Right lobe of liver (tissue), 4 donors: ENCODE measurements around the gene LSMEM2.

Source experiments
- POLR2A ChIP-seq: fragments of 450-650 bp; IDR thresholded peaks from one replicate; pipeline ENCODE4 v1.6.1; 2017; ENCODE audit warnings: antibody characterized with exemption, mild to moderate bottlenecking
- TF ChIP-seq, protein P1 (sequence below), 4 donors: fragments of 200-600 bp in 3 of 4; fragments of 450-650 bp in 1 of 4; IDR thresholded peaks; one replicate each; pipeline versions ENCODE4 v1.5.1 to v1.8.0; 2016 to 2022; ENCODE audit warnings: antibody characterized with exemption in 4 of 4, mild to moderate bottlenecking in 2 of 4
- donor health status: DM: no; HTN: no; CAD: no.
- donor health status: DM: no; HTN: no; CAD: no.
- donor health status: DM: no; HTN: yes; CAD: no.

DNA sequence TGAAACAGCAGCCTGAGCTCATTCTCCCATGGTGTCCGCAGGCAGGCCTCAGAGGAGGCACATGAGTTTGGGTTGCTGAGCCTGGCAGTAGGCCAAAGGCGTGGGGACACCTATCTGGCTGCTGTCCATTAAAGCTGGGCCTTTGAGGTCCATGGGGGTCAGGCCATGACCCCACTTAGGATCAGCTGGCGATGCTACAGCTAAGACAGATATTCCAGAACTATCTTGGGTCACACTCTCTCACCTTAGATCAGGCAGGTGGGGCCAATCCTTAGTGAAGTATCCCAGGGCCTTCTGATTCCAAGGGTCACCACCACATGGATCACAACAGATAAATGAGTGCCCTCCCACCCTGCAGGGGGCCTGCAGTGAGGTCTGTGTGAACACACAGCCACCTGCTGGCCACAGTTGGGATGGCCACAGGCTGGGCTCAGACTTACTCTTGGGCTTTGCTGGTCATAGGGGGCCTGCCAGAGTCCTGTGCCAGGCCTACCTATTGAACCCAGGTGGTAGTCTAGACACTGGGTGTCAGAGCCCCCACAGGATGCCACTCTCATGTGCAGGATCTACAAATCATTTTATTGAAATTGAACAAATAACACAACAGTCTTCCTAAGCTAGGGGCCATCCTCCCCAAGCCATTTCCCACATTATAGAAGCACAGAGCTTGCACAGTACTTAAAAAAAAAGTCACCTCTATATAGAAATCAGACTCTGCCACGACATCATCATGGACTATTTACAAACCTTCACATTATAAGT is 45.6 kb downstream of the LSMEM2 start:
- TF ChIP-seq, protein P1, sequence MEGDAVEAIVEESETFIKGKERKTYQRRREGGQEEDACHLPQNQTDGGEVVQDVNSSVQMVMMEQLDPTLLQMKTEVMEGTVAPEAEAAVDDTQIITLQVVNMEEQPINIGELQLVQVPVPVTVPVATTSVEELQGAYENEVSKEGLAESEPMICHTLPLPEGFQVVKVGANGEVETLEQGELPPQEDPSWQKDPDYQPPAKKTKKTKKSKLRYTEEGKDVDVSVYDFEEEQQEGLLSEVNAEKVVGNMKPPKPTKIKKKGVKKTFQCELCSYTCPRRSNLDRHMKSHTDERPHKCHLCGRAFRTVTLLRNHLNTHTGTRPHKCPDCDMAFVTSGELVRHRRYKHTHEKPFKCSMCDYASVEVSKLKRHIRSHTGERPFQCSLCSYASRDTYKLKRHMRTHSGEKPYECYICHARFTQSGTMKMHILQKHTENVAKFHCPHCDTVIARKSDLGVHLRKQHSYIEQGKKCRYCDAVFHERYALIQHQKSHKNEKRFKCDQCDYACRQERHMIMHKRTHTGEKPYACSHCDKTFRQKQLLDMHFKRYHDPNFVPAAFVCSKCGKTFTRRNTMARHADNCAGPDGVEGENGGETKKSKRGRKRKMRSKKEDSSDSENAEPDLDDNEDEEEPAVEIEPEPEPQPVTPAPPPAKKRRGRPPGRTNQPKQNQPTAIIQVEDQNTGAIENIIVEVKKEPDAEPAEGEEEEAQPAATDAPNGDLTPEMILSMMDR (IDR thresholded peaks at IDR 0.05), result peak; percentile 78 to 94 (median 84)
- TF ChIP-seq POLR2A, result no peak
